ENCODE results near the gene NUDCD2.
"Not testable (repeated sequence)": the region's sequence is repeated elsewhere in the genome, so short reads cannot be mapped to it uniquely, and the experiment has no call there.

The NUDCD2 gene

DNA sequence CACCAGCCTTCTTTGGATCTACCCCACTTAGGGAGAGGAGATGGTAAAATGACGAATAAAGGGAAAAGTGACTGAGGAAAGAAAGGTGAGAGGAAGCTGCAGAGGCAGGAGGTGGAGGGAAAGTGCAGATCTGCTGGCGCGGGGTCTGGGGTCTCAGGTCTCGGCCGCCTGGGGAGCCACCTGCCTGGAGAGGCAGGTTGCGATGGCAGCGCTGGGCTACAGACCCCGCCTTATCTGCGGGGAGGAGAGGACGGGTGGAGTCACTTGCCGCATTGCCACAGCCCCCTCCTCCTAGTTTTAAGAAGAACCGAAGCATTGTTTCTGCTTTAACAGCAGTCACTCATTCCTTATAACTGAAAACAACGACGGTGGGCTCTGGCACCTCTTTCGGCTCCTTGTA is 44.2 kb downstream of the NUDCD2 start:
- DNase-seq = not testable (repeated sequence)

- no peak for DNase-seq
These were observed 49.4 kb downstream of the NUDCD2 start for GRCh38 chr5:163410505-163410904.

DNA sequence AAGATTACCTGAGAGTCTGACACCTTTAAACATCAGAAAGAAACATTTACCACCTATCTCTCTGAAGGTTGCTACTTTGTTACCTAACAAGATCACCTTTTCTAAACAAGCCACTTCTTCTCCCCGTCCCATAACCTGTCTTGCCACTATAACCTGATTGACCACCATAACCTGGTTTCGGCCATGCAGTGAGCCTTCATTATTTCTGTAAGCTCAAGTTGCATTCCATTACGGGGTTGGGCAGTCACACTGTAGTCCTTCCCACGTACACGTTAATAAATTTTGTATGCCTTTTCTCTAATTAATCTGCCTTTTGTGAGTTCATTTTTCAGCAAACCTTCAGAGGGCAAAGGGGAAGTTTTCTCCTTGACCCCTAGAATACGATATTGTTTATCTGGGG is 50.5 kb downstream of the NUDCD2 start:
- no peak for DNase-seq

GRCh38 chr5:163408311-163408923 is 51.5 kb downstream of the NUDCD2 start:
- DNase-seq = peak; percentile 22

GRCh38 chr5:163407034-163407655 is 52.8 kb downstream of the NUDCD2 start:
- no peak for DNase-seq

GRCh38 chr5:163404364-163405173 is 55.3 kb downstream of the NUDCD2 start:
- no peak for DNase-seq

- no peak for DNase-seq
These were observed 57.9 kb downstream of the NUDCD2 start for GRCh38 chr5:163402007-163402406.

DNA sequence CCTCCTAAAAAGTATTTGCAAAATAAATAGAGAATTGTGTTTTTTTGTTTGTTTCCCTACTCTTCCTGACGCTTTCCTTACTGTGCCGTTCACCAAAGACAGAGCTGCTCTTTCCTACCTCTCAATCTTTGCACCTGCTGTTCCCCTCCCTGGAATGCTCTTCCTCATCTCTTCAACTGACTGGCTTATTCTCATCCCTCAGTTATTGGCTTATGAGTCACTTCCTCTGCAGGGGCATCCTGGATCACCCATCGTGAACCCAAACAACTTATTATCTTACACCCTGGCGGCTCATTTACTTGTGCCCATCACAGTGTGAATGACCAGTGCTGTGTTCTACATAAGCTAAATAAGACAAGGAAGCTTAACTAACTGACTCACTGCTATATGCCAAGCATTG is 58.6 kb downstream of the NUDCD2 start:
- no peak for DNase-seq

GRCh38 chr5:163399923-163400322 is 60.0 kb downstream of the NUDCD2 start:
- no peak for DNase-seq

DNA sequence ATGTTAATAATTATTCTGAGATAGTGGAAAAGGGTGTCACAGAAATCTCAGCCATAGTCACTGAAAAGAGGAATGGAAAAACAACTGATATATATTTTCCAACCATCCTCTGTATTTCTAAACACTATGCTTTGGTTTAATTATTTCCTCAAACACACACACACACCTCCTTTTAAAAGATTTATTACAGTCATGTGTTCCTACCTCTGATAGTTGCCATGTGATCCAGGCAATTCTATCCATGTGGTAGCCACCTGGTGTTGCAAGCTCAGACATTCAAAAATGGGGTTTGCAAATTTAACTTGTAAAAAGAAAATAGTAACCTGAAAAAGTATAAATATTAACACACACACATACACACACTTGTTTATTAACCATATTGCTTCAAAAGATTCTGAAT is 62.5 kb downstream of the NUDCD2 start:
- DNase-seq = no peak

GRCh38 chr5:163396818-163397340 is 63.0 kb downstream of the NUDCD2 start:
- not testable (repeated sequence) for DNase-seq
